GF-D8 (cell line): Measurements from ENCODE around the gene CACNG4.

Experiments
- DNase-seq: peaks from one replicate; lab custom pipeline; 2025; lab: John Stamatoyannopoulos, UW

The CACNG4 gene

GRCh38 chr17:66963909-66964771, at the start of gene CACNG4:
Gene CACNG4, plus strand, starts transcription at chr17:66964707. Its CDS starts 205 bp downstream, at chr17:66964912.
- no peak for DNase-seq

GRCh38 chr17:66915204-66915611, 49.3 kb upstream of the CACNG4 start:
- DNase-seq, result no peak

GRCh38 chr17:66915792-66916191, 48.7 kb upstream of the CACNG4 start:
- DNase-seq, result no peak

- DNase-seq, result no peak
These were observed 47.6 kb upstream of the CACNG4 start for GRCh38 chr17:66916946-66917345.

GRCh38 chr17:66918896-66919295, 45.6 kb upstream of the CACNG4 start:
- no peak for DNase-seq

GRCh38 chr17:66920435-66920834, 44.1 kb upstream of the CACNG4 start:
- DNase-seq, result no peak

GRCh38 chr17:66920950-66921349, 43.6 kb upstream of the CACNG4 start:
- no peak for DNase-seq

- no peak for DNase-seq
These were observed 40.6 kb upstream of the CACNG4 start for GRCh38 chr17:66923886-66924285.

- DNase-seq, result no peak
These were observed 38.6 kb upstream of the CACNG4 start for GRCh38 chr17:66925811-66926500.

- DNase-seq, result no peak
These were observed 35.6 kb upstream of the CACNG4 start for GRCh38 chr17:66928949-66929348.

- no peak for DNase-seq
These were observed 34.9 kb upstream of the CACNG4 start for GRCh38 chr17:66929591-66929990.

- DNase-seq, result no peak
These were observed 33.6 kb upstream of the CACNG4 start for GRCh38 chr17:66930933-66931332.

- DNase-seq, result no peak
These were observed 32.2 kb upstream of the CACNG4 start for GRCh38 chr17:66932311-66932710.

GRCh38 chr17:66934040-66934439, 30.5 kb upstream of the CACNG4 start:
- no peak for DNase-seq

GRCh38 chr17:66935717-66936116, 28.8 kb upstream of the CACNG4 start:
- DNase-seq, result no peak

GRCh38 chr17:66938656-66939055, 25.9 kb upstream of the CACNG4 start:
- DNase-seq, result no peak

GRCh38 chr17:66939461-66940114, 24.9 kb upstream of the CACNG4 start:
- no peak for DNase-seq

- no peak for DNase-seq
These were observed 23.3 kb upstream of the CACNG4 start for GRCh38 chr17:66941249-66941648.

GRCh38 chr17:66941773-66942450, 22.6 kb upstream of the CACNG4 start:
- DNase-seq, result no peak

- no peak for DNase-seq
These were observed 21.8 kb upstream of the CACNG4 start for GRCh38 chr17:66942451-66943264.

- DNase-seq, result no peak
These were observed 21.0 kb upstream of the CACNG4 start for GRCh38 chr17:66943484-66943883.
